Upper lobe of left lung (tissue), 4 donors: ENCODE measurements around the gene LUZP4.

Experiments
- CTCF ChIP-seq, 6 experiments: fragments of 450-650 bp in 4 of 6; fragments of 200-600 bp in 2 of 6; sonication (generic) in 2 of 6; IDR thresholded peaks; one replicate each; pipeline ENCODE4 v1.5.1; 2016 to 2019; ENCODE audit warnings: antibody characterized with exemption in 6 of 6
- EP300 ChIP-seq, 4 donors: sonication (generic); formaldehyde crosslinking; IDR thresholded peaks; one replicate each; pipeline ENCODE4 v1.5.1; 2017; ENCODE audit warnings: antibody characterized with exemption in 4 of 4, control low read depth in 2 of 4
- POLR2A ChIP-seq, 4 donors: fragments of 450-650 bp; IDR thresholded peaks; one replicate each; pipeline ENCODE4 v1.5.1; 2016 to 2017; ENCODE audit warnings: antibody characterized with exemption in 4 of 4, mild to moderate bottlenecking in 2 of 4

GRCh38 chrX:115266300-115266699 is 23.2 kb upstream of the LUZP4 start:
- TF ChIP-seq CTCF (IDR thresholded peaks at IDR 0.05) (no peak), EP300 (IDR thresholded peaks at IDR 0.05) (no peak), POLR2A (IDR thresholded peaks at IDR 0.05) (no peak)
